ENCODE results near the gene PCDH11Y. TPM values are rescaled to one million over a fixed set of nuclear protein-coding genes. Genes with fewer than 3 reads are reported as not detected.
"Not testable (repeated sequence)": the region's sequence is repeated elsewhere in the genome, so short reads cannot be mapped to it uniquely, and the experiment has no call there.

PCDH11Y gene
- total and polyA plus RNA-seq, 10 of the 15 experiments (the other 5 are each of a cell fraction or from before 2014, with no cell fraction given): not detected

DNA sequence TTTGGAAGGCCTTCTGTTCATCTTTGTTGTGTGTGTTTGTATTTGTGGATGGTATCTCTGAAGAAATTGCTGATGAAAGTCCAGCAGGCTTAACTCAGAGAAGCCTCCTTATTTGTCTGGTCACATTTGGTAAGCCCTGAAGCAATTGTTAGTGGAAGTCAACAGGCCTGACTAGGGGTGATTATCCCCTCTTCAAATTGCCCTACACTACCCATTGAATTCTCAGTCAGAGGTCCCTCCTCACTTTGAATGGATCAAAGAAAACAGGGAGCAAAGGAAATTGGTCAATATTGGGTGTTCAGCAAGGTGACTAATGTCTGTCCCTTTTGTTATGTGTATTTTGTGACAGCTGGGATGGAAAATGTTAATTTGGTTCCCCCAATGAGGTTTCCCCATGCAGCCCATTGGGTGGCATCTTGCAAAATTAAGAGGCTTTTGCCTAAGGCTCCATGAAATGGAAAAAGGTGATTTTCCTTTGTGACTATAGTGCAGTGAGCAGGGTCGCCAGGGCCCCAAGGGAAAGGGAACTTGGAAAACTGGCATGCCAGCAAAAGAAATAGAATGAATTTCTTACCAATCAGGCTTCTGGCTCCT, 709.8 kb downstream of the PCDH11Y start:
- intact Hi-C loops (cut with micrococcal nuclease; ENCODE audit: unreplicated experiment); RAD21 ChIA-PET (ENCODE audit: unreplicated experiment); in situ Hi-C loops (cut with MboI); ATAC-seq; H3K36me3 ChIP-seq (ENCODE audit: control insufficient read depth in 2 of 2, insufficient read depth in 2 of 2, low read length in 1 of 2); FAIRE-seq; CTCF ChIA-PET; H2AFZ ChIP-seq (ENCODE audit: control insufficient read depth, low read depth, low read length); BruUV-seq (replicated peaks); H3K4me3 ChIP-seq; H4K20me1 ChIP-seq (ENCODE audit: control insufficient read depth, insufficient read depth); POLR2A ChIA-PET; H3K9ac ChIP-seq (ENCODE audit: control insufficient read depth, insufficient read depth, low read length); H3K27ac ChIP-seq (ENCODE audit: control insufficient read depth, insufficient read depth); H3K79me2 ChIP-seq (ENCODE audit: control insufficient read depth, insufficient read depth, low read length); H3K27me3 ChIP-seq (replicated peaks in 1 of 2; ENCODE audit: control insufficient read depth in 2 of 2, insufficient read depth in 2 of 2, low read length in 1 of 2); DNase-seq (ENCODE audit: low read depth, low spot score); H3K4me2 ChIP-seq (ENCODE audit: control insufficient read depth, insufficient read depth); H3K4me1 ChIP-seq (ENCODE audit: control insufficient read depth, insufficient read depth, low read length); H3K9me3 ChIP-seq (replicated peaks; ENCODE audit: control insufficient read depth, insufficient read depth, low read length); SMC1A ChIA-PET (ENCODE audit: uncharacterized antibody, unreplicated experiment): not testable (repeated sequence)
- no CpG with 5 or more reads among the region's 1 CpG for WGBS (ENCODE audit: insufficient coverage, insufficient replicate concordance, low lambda C conversion rate, missing lambda C conversion rate)

DNA sequence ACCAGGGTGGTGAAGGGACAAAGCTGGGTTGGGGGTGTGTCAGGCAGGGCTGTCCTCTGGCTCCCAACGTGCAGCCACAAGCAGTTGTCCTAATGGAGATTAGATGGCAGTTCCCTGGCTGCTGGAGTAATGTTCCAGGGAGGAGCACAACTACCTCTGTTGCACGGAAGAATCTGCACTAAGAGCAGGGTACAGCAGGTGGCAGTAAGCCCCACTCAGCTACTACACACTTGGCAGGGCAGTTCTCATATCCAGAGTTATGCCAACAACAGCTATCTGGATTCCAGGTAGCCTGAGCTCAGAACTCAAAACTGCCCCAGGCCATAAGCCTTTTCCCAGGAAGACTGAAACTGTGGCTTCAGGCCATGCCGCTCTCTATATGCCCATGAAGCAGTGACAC, 761.3 kb downstream of the PCDH11Y start:
- H3K4me1 ChIP-seq (ENCODE audit: control insufficient read depth, insufficient read depth, low read length); in situ Hi-C loops (cut with MboI); SMC1A ChIA-PET (ENCODE audit: uncharacterized antibody, unreplicated experiment); ATAC-seq; H3K4me2 ChIP-seq (ENCODE audit: control insufficient read depth, insufficient read depth); H3K9me3 ChIP-seq (replicated peaks; ENCODE audit: control insufficient read depth, insufficient read depth, low read length); CTCF ChIA-PET; FAIRE-seq; H3K27ac ChIP-seq (ENCODE audit: control insufficient read depth, insufficient read depth); H4K20me1 ChIP-seq (ENCODE audit: control insufficient read depth, insufficient read depth); POLR2A ChIA-PET; H3K9ac ChIP-seq (ENCODE audit: control insufficient read depth, insufficient read depth, low read length); intact Hi-C loops (cut with micrococcal nuclease; ENCODE audit: unreplicated experiment); BruUV-seq (replicated peaks); H3K36me3 ChIP-seq (ENCODE audit: control insufficient read depth in 2 of 2, insufficient read depth in 2 of 2, low read length in 1 of 2); H3K27me3 ChIP-seq (replicated peaks in 1 of 2; ENCODE audit: control insufficient read depth in 2 of 2, insufficient read depth in 2 of 2, low read length in 1 of 2); DNase-seq (ENCODE audit: low read depth, low spot score); H3K79me2 ChIP-seq (ENCODE audit: control insufficient read depth, insufficient read depth, low read length); RAD21 ChIA-PET (ENCODE audit: unreplicated experiment); H3K4me3 ChIP-seq; H2AFZ ChIP-seq (ENCODE audit: control insufficient read depth, low read depth, low read length): not testable (repeated sequence)
- no CpG with 5 or more reads among the region's 3 CpGs for whole genome bisulfite sequencing (ENCODE audit: insufficient coverage, insufficient replicate concordance, low lambda C conversion rate, missing lambda C conversion rate)

DNA sequence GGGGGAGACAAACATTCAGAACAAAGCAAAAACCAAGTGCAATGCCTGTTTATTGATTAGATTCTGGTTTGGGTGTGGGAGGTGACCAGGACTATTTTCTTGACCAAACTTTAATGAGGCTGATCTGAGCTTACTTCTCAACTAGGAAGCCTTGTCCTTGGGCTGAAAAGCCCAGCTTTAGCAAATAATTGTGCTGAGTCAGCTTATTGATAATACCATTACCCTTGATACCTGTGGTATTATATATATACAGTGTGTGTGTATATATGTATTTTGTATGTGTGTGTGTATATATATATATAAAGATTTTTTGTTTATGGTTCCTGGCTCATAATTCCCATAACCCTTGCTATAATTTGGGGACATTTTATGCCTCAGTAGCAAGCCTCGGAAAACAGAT, 776.4 kb downstream of the PCDH11Y start:
- intact Hi-C loops (cut with micrococcal nuclease; ENCODE audit: unreplicated experiment); ATAC-seq; BruUV-seq (replicated peaks); POLR2A ChIA-PET; SMC1A ChIA-PET (ENCODE audit: uncharacterized antibody, unreplicated experiment); DNase-seq (ENCODE audit: low read depth, low spot score); in situ Hi-C loops (cut with MboI); RAD21 ChIA-PET (ENCODE audit: unreplicated experiment); H3K9ac ChIP-seq (ENCODE audit: control insufficient read depth, insufficient read depth, low read length); H3K4me3 ChIP-seq; H4K20me1 ChIP-seq (ENCODE audit: control insufficient read depth, insufficient read depth); H3K27ac ChIP-seq (ENCODE audit: control insufficient read depth, insufficient read depth); H3K79me2 ChIP-seq (ENCODE audit: control insufficient read depth, insufficient read depth, low read length); H3K27me3 ChIP-seq (replicated peaks in 1 of 2; ENCODE audit: control insufficient read depth in 2 of 2, insufficient read depth in 2 of 2, low read length in 1 of 2); FAIRE-seq; H2AFZ ChIP-seq (ENCODE audit: control insufficient read depth, low read depth, low read length); H3K4me1 ChIP-seq (ENCODE audit: control insufficient read depth, insufficient read depth, low read length); H3K9me3 ChIP-seq (replicated peaks; ENCODE audit: control insufficient read depth, insufficient read depth, low read length); CTCF ChIA-PET; H3K4me2 ChIP-seq (ENCODE audit: control insufficient read depth, insufficient read depth); H3K36me3 ChIP-seq (ENCODE audit: control insufficient read depth in 2 of 2, insufficient read depth in 2 of 2, low read length in 1 of 2): not testable (repeated sequence)
- no CpG with 5 or more reads among the region's 1 CpG for WGBS (ENCODE audit: insufficient coverage, insufficient replicate concordance, low lambda C conversion rate, missing lambda C conversion rate)

Small RNA genes within 50 kb of the gene (small RNA-seq; reads per million reads assigned to genes)
- gene RNU2-57P: not detected
- gene SNX3P1Y: not detected

Data from GM12878 (cell line).